Measurements from ENCODE around the gene KRT85. TPM values are rescaled to one million over a fixed set of nuclear protein-coding genes. Genes with fewer than 3 reads are reported as not detected.

KRT85 gene
- total and polyA plus RNA-seq, 4 donors: not detected

DNA sequence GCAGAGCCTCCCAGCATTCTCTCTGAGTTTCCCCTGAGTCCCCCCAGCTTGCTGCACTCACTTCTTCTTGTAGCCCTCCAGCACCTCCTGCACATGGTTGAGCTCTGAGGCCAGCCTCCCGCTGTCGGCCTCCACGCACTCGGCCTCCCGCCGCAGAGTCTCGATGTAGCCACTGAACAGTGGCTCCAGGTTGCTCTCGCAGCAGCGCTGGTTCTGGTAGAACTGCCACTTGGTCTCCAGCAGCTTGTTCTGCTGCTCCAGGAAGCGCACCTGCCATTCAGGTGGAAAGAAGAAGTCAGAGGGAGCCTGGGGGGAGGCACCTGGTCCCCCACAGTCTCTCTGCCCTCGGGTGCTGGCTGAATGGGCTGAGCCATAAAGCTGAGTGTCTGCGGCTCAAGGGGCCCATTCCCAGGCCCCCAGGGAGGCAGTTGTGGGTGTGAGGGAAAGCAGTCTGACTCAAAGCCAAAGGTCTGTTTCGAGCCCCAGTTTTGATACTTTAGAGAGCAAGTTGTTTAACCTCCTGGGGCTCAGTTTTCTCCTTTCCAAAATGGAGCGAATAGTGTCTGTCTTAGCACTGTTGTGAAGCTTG is 2.3 kb downstream of the KRT85 start:
- WGBS, 2 donors: 85 to 87% methylated on average over 14 of the region's 14 CpGs
- Histone ChIP-seq H3K9ac (ENCODE audit: insufficient read depth in 1 of 2, low read length in 2 of 2) (no peak overlapping the region), H3K4me3 (no peak overlapping the region), H3K36me3 (ENCODE audit: control insufficient read depth in 4 of 4, insufficient read depth in 4 of 4, low read length in 4 of 4) (no peaks in the 10 kb centered on the region), H3K9me3 (ENCODE audit: control insufficient read depth in 4 of 4, insufficient read depth in 3 of 4, low read length in 3 of 4) (peaks cover 0 to 3% (median 0%) of the 10 kb centered on the region in 4 donors), H3K4me1 (ENCODE audit: control insufficient read depth in 5 of 5, insufficient read depth in 5 of 5, low read length in 5 of 5) (peaks cover 0 to 9% (median 0%) of the 10 kb centered on the region in 5 donors), H3K27me3 (ENCODE audit: control insufficient read depth in 3 of 3, insufficient read depth in 3 of 3, low read length in 2 of 3) (peaks cover 0 to 10% (median 0%) of the 10 kb centered on the region in 3 donors), H3K27ac (ENCODE audit: low read depth in 1 of 2, low read length in 1 of 2) (no peak overlapping the region)
- no peak for DNase-seq
- no peak for ATAC-seq (ENCODE audit: insufficient read depth, low FRiP score)
- TF ChIP-seq, protein P1, sequence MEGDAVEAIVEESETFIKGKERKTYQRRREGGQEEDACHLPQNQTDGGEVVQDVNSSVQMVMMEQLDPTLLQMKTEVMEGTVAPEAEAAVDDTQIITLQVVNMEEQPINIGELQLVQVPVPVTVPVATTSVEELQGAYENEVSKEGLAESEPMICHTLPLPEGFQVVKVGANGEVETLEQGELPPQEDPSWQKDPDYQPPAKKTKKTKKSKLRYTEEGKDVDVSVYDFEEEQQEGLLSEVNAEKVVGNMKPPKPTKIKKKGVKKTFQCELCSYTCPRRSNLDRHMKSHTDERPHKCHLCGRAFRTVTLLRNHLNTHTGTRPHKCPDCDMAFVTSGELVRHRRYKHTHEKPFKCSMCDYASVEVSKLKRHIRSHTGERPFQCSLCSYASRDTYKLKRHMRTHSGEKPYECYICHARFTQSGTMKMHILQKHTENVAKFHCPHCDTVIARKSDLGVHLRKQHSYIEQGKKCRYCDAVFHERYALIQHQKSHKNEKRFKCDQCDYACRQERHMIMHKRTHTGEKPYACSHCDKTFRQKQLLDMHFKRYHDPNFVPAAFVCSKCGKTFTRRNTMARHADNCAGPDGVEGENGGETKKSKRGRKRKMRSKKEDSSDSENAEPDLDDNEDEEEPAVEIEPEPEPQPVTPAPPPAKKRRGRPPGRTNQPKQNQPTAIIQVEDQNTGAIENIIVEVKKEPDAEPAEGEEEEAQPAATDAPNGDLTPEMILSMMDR (IDR thresholded peaks at IDR 0.05; ENCODE audit: control extremely low read depth, extremely low read depth): no peak

DNA sequence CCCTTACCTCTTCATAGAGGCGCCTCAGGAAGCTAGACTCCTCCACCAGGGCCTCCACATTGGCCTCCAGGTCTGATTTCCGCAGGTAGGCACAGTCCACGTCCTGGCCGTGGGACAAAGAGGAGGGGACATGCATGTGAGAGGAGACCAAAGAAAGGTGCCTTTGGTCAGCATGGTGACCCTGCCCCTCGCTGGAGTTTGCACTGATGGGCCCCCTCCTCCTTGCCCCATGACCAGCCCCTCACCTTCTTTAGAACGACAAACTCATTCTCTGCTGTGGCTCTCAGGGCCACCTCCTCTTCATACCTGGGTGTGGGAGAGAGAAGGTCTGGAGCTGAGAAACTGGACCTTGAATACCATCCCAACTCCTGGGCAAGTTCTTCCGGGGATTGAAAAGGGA is 3.2 kb downstream of the KRT85 start:
- no peaks in the 10 kb centered on the region for H3K36me3 ChIP-seq (ENCODE audit: control insufficient read depth in 4 of 4, insufficient read depth in 4 of 4, low read length in 4 of 4)
- WGBS, 2 donors: 82 to 83% methylated on average over 7 of the region's 7 CpGs
- H3K27ac ChIP-seq (ENCODE audit: low read depth in 1 of 2, low read length in 1 of 2): no peak overlapping the region
- no peak overlapping the region for H3K4me3 ChIP-seq
- ATAC-seq (ENCODE audit: insufficient read depth, low FRiP score): no peak
- TF ChIP-seq, protein P1 (IDR thresholded peaks at IDR 0.05; ENCODE audit: control extremely low read depth, extremely low read depth): no peak
- peaks cover 0 to 16% (median 0%) of the 10 kb centered on the region in 5 donors for H3K4me1 ChIP-seq (ENCODE audit: control insufficient read depth in 5 of 5, insufficient read depth in 5 of 5, low read length in 5 of 5)
- no peak overlapping the region for H3K9ac ChIP-seq (ENCODE audit: insufficient read depth in 1 of 2, low read length in 2 of 2)
- H3K27me3 ChIP-seq (ENCODE audit: control insufficient read depth in 3 of 3, insufficient read depth in 3 of 3, low read length in 2 of 3): peaks cover 0 to 10% (median 0%) of the 10 kb centered on the region in 3 donors
- peaks cover 0 to 3% (median 0%) of the 10 kb centered on the region in 4 donors for H3K9me3 ChIP-seq (ENCODE audit: control insufficient read depth in 4 of 4, insufficient read depth in 3 of 4, low read length in 3 of 4)
- DNase-seq: no peak

DNA sequence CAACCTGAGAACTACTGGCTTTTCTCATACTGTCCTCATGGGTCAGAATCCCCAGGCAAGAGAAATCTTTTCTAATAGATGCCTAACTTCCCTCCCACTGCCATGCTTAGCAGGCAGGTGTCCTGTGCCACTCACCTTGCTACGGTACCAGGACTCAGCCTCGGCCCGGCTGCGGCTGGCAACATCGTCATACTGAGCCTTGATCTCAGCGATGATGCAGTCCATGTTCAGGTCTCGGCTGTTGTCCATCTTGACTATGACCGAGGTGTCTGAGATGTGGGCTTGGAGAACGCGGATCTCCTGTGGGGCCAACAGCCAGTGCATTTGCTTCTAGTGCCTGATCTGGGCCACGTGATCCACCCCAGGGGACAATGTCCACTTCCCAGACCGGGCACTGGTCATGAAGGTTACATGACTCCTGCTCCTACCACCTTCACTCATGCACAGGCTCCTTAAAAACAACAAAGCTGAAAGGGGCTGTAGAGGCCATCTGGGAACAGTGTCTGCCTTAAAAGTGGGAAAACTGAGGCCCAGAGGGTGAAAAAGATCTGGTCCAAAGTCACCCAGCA is 4.1 kb downstream of the KRT85 start:
- ATAC-seq (ENCODE audit: insufficient read depth, low FRiP score): no peak
- Histone ChIP-seq H3K4me1 (ENCODE audit: control insufficient read depth in 5 of 5, insufficient read depth in 5 of 5, low read length in 5 of 5) (peaks cover 0 to 16% (median 0%) of the 10 kb centered on the region in 5 donors), H3K36me3 (ENCODE audit: control insufficient read depth in 4 of 4, insufficient read depth in 4 of 4, low read length in 4 of 4) (no peaks in the 10 kb centered on the region), H3K27me3 (ENCODE audit: control insufficient read depth in 3 of 3, insufficient read depth in 3 of 3, low read length in 2 of 3) (peaks cover 0 to 8% (median 0%) of the 10 kb centered on the region in 3 donors), H3K4me3 (no peak overlapping the region), H3K27ac (ENCODE audit: low read depth in 1 of 2, low read length in 1 of 2) (no peak overlapping the region), H3K9ac (ENCODE audit: insufficient read depth in 1 of 2, low read length in 2 of 2) (no peak overlapping the region), H3K9me3 (ENCODE audit: control insufficient read depth in 4 of 4, insufficient read depth in 3 of 4, low read length in 3 of 4) (peaks cover 0 to 3% (median 0%) of the 10 kb centered on the region in 4 donors)
- whole genome bisulfite sequencing, 2 donors: 94 to 96% methylated on average over 12 of the region's 12 CpGs
- TF ChIP-seq, protein P1 (IDR thresholded peaks at IDR 0.05; ENCODE audit: control extremely low read depth, extremely low read depth): no peak
- DNase-seq: no peak

All from lung (tissue), 12 donors.